HL-60 (cell line): ENCODE measurements around the gene ZNF638.

Experiments used
- CTCF ChIP-seq: IDR thresholded peaks from one replicate; pipeline ENCODE4 v1.5.1; 2011; ENCODE audit warnings: low read length, control low read depth, inconsistent platforms; ENCODE audit not compliant: insufficient read depth
- POLR2AphosphoS5 ChIP-seq: IDR thresholded peaks from 2 replicates; pipeline ENCODE4 v1.6.1; 2012; ENCODE audit warnings: low read depth

- TF ChIP-seq CTCF (no peak), POLR2AphosphoS5 (no peak)
These were observed 122.8 kb downstream of the ZNF638 start for GRCh38 chr2:71454221-71455010.
